Kidney (tissue), 14 donors: Measurements from ENCODE around the gene MYRIP. TPM values are rescaled to one million over a fixed set of nuclear protein-coding genes. Genes with fewer than 3 reads are reported as not detected.

Source experiments
- DNase-seq, 5 donors: peaks; one replicate each; pipeline ENCODE4 v3.0.0-alpha.2; 2013 to 2020
- FAIRE-seq: peaks from 2 replicates; lab custom pipeline; 2012; peaks lifted over from hg19 to GRCh38; lab: Jason Lieb, UNC
- H3K27ac ChIP-seq, 2 donors: one replicate each; pipeline ENCODE4 v1.7.0; 2013; ENCODE audit warnings: low read depth in 2 of 2, low read length in 2 of 2, inconsistent platforms in 1 of 2
- H3K27me3 ChIP-seq: one replicate; pipeline ENCODE4 v1.7.1; 2013; ENCODE audit warnings: low read length, inconsistent platforms; ENCODE audit not compliant: control insufficient read depth, insufficient read depth
- H3K36me3 ChIP-seq, 3 donors: one replicate each; pipeline versions ENCODE4 v1.7.0 to v1.7.1; 2013; ENCODE audit warnings: low read length in 3 of 3, control low read depth in 1 of 3, inconsistent platforms in 1 of 3; ENCODE audit not compliant: insufficient read depth in 3 of 3, control insufficient read depth in 2 of 3
- H3K4me1 ChIP-seq, 3 donors: one replicate each; pipeline versions ENCODE4 v1.7.0 to v1.7.1; 2013; ENCODE audit warnings: low read length in 3 of 3, inconsistent platforms in 1 of 3, low read depth in 1 of 3; ENCODE audit not compliant: control insufficient read depth in 2 of 3, insufficient read depth in 2 of 3
- H3K4me3 ChIP-seq, 3 donors: one replicate each; pipeline versions ENCODE4 v1.7.0 to v1.8.1; 2013; ENCODE audit warnings: low read length in 3 of 3, control low read depth in 1 of 3, inconsistent platforms in 1 of 3
- H3K9ac ChIP-seq, 3 donors: one replicate each; pipeline versions ENCODE4 v1.7.0 to v1.7.1; 2013; ENCODE audit warnings: low read length in 3 of 3, control low read depth in 1 of 3, inconsistent platforms in 1 of 3
- H3K9me3 ChIP-seq, 3 donors: one replicate each; pipeline versions ENCODE4 v1.7.0 to v1.7.1; 2013; ENCODE audit warnings: low read length in 3 of 3, control low read depth in 1 of 3, inconsistent platforms in 1 of 3; ENCODE audit not compliant: control insufficient read depth in 2 of 3, insufficient read depth in 1 of 3
- intact Hi-C: fragments of 100-400 bp; cut with DNase I; formaldehyde crosslinking; loops from one replicate; pipeline ENCODE4 v1.11.1; 2022
- polyA plus RNA-seq: library from polyadenylated mRNA; stranded (reverse); fragments of 350-450 nt; fragmentation: Illumina TruSeq; extraction: RNeasy Lipid Tissue Mini Kit (QIAGEN cat#74804); gene quantifications from one replicate; pipeline ENCODE4 v1.2.3, GENCODE V29; 2014; ENCODE audit warnings: low read depth, low replicate concordance; ENCODE audit not compliant: insufficient read depth
- total RNA-seq: library from RNA; stranded (reverse); fragmentation: NEBNext Ultra II Directional; extraction: Animal tissue kit (Norgen Biotek cat#: 25700); gene quantifications from one replicate; pipeline ENCODE4 v1.2.1, GENCODE V29; 2021
- TF ChIP-seq, protein P1 (sequence below): IDR thresholded peaks from 3 replicates; pipeline ENCODE4 v1.5.1; 2012; ENCODE audit warnings: mild to moderate bottlenecking, moderate library complexity, borderline replicate concordance; ENCODE audit not compliant: insufficient read depth; ENCODE audit errors: extremely low read depth
- donor health status: control.
- donor health status: control.
- donor health status: control.
- donor health status: control.
- donor health status: control.
- donor health status: DM: yes; HTN: yes; CAD: no.
- donor health status: Normal renal cell carcinoma (clear cell type).

The MYRIP gene
- total and polyA plus RNA-seq, 2 donors from 2014 or later = 0.92 to 6.6 TPM

DNA sequence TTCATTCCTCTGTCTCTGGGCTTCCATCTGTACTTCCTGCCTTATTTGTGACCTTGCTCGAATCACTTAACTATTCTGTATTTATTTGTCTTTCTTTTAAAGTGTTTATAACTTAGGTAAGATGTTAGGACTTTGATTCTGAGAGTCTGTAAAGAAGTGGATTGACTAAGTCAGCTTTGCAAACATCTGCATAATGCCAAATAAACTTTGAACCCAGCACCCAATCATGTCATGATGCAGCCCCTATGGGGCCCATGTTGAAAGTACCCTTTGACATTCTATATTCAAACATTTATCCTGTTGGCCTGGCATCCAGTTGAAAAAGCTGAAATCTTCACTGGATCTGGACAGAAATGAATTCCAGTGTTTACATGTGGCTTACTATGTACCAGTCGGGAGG lies 3.8 kb upstream of the MYRIP start:
- DNase-seq (no peak), FAIRE-seq (no peak)
- peaks cover 3% of the 10 kb centered on the region for H3K27me3 ChIP-seq
- H3K9ac ChIP-seq = no peak overlapping the region
- H3K4me3 ChIP-seq = no peak overlapping the region
- no peaks in the 10 kb centered on the region for H3K36me3 ChIP-seq
- TF ChIP-seq, protein P1, sequence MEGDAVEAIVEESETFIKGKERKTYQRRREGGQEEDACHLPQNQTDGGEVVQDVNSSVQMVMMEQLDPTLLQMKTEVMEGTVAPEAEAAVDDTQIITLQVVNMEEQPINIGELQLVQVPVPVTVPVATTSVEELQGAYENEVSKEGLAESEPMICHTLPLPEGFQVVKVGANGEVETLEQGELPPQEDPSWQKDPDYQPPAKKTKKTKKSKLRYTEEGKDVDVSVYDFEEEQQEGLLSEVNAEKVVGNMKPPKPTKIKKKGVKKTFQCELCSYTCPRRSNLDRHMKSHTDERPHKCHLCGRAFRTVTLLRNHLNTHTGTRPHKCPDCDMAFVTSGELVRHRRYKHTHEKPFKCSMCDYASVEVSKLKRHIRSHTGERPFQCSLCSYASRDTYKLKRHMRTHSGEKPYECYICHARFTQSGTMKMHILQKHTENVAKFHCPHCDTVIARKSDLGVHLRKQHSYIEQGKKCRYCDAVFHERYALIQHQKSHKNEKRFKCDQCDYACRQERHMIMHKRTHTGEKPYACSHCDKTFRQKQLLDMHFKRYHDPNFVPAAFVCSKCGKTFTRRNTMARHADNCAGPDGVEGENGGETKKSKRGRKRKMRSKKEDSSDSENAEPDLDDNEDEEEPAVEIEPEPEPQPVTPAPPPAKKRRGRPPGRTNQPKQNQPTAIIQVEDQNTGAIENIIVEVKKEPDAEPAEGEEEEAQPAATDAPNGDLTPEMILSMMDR = no peak
- H3K9me3 ChIP-seq = peaks cover 0 to 3% (median 0%) of the 10 kb centered on the region in 3 donors
- H3K27ac ChIP-seq = no peak overlapping the region
- peaks cover 0 to 9% (median 0%) of the 10 kb centered on the region in 3 donors for H3K4me1 ChIP-seq
- intact Hi-C loops = no loop called here

DNA sequence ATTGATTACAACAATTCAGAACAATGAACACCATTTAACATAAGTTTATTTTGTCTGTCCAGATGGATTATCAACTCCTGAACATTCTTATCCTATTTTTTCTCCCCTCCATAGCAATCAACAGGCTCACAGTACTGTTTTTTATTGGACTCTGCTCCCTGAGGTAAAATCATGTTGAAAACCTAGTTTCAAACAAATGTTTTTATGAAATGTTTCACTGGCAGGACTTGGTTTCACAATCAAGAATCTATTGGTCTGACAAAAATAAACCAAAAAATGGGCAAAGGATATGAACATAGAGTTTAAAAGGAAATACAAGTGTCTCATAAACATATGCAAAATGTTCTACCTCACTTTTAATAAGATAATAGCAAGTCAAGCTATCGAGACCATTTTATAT lies 2.6 kb upstream of the MYRIP start:
- H3K27me3 ChIP-seq = peaks cover 10% of the 10 kb centered on the region
- no peak overlapping the region for H3K4me3 ChIP-seq
- H3K9ac ChIP-seq = no peak overlapping the region
- H3K36me3 ChIP-seq = no peaks in the 10 kb centered on the region
- H3K4me1 ChIP-seq = peaks cover 0 to 9% (median 0%) of the 10 kb centered on the region in 3 donors
- intact Hi-C loops = no loop called here
- no peak for FAIRE-seq
- DNase-seq = no peak
- TF ChIP-seq, protein P1 = no peak
- peaks cover 0 to 3% (median 0%) of the 10 kb centered on the region in 3 donors for H3K9me3 ChIP-seq
- no peak overlapping the region for H3K27ac ChIP-seq

DNA sequence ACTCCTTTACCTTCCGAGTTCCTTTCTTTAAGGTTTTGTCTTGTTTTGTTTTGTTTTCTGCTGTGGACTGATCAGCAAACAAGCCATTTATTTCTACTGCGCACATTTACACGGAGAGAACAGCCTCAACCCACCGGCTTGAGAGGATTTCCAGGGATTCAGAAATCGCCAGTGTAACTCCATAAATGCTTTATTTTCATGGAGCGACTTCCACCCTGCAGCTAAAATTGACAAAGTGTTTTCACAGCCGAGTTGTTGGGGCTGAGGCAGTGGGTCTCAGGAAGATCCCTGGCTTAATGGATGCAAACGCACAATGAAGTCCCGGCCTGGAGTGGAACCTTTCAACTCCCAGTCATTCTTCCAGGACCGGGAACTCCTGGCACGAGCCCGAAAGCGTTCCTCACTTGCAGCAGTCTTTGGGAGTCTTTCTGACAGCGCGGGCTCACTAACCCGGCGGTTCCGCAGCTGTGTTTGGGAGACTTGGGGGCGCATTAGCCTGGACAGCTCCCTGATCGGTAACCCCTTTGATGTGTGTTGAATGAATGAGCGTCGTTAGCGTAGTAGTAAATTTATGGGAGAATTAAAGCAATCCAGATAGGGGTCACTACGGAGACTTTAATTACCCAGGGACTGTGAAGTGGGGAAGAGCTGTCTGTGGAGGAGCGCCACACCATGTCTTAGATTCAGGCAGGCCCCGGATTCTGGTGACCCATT lies 785 bp upstream of the MYRIP start:
- H3K9me3 ChIP-seq = peaks cover 0 to 3% (median 0%) of the 10 kb centered on the region in 3 donors
- TF ChIP-seq, protein P1 = no peak
- FAIRE-seq (no peak), DNase-seq (peak; percentile 58 to 81 (median 69))
- H3K27ac ChIP-seq = no peak overlapping the region
- no peaks in the 10 kb centered on the region for H3K36me3 ChIP-seq
- intact Hi-C loops = no loop called here
- H3K4me3 ChIP-seq = peak overlapping the region; percentile 20 to 56 (median 45)
- H3K4me1 ChIP-seq = peaks cover 0 to 9% (median 0%) of the 10 kb centered on the region in 3 donors
- H3K9ac ChIP-seq = no peak overlapping the region
- H3K27me3 ChIP-seq = peaks cover 10% of the 10 kb centered on the region
